Activated naive CD8-positive, alpha-beta T cell (primary cell): Measurements from ENCODE around the gene CD59.
"Not testable (repeated sequence)": the region's sequence is repeated elsewhere in the genome, so short reads cannot be mapped to it uniquely, and the experiment has no call there.

ENCODE experiments used
- H3K27ac Mint-ChIP-seq: one replicate; pipeline ENCODE4 v1.8.0; 2021; ENCODE audit warnings: mixed read lengths
- H3K27me3 Mint-ChIP-seq: one replicate; pipeline ENCODE4 v1.8.0; 2021; ENCODE audit warnings: mixed read lengths
- H3K36me3 Mint-ChIP-seq: one replicate; pipeline ENCODE4 v1.8.0; 2021; ENCODE audit warnings: mixed read lengths
- H3K4me1 Mint-ChIP-seq: one replicate; pipeline ENCODE4 v1.8.0; 2021; ENCODE audit warnings: low read depth, mixed read lengths
- H3K4me3 Mint-ChIP-seq: one replicate; pipeline ENCODE4 v1.8.0; 2021; ENCODE audit warnings: mild to moderate bottlenecking, mixed read lengths
- H3K9me3 Mint-ChIP-seq: one replicate; pipeline ENCODE4 v1.8.0; 2021; ENCODE audit warnings: low read depth, mixed read lengths

Gene CD59

DNA sequence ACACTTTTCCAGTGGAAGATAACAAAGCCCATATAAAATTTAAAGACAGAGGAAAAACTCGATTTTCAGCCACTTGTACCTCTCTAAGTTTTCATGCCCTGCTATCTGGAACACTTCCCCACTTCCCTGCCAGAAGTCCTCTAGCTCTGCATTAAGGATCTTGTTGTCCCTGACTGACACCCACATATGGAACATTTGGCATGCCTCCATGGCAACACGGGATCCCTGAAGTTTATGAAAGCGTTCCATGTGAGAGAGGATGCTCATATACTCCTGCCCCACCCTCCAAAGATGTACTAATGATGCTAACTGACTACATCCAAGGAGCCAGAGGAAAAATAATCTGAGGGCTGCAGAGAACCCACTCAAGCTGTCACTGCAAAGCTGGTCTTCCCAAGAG lies 26.8 kb downstream of the CD59 start:
- no peaks in the 10 kb centered on the region for H3K9me3 Mint-ChIP-seq
- H3K27ac Mint-ChIP-seq = no peak overlapping the region
- peaks cover 4% of the 10 kb centered on the region for H3K4me1 Mint-ChIP-seq
- no peak overlapping the region for H3K4me3 Mint-ChIP-seq
- peaks cover 6% of the 10 kb centered on the region for H3K36me3 Mint-ChIP-seq
- no peaks in the 10 kb centered on the region for H3K27me3 Mint-ChIP-seq

GRCh38 chr11:33708985-33709384 lies 27.2 kb downstream of the CD59 start:
- H3K4me1 Mint-ChIP-seq = peaks cover 4% of the 10 kb centered on the region
- no peak overlapping the region for H3K27ac Mint-ChIP-seq
- H3K4me3 Mint-ChIP-seq = no peak overlapping the region
- no peaks in the 10 kb centered on the region for H3K9me3 Mint-ChIP-seq
- no peaks in the 10 kb centered on the region for H3K27me3 Mint-ChIP-seq
- peaks cover 6% of the 10 kb centered on the region for H3K36me3 Mint-ChIP-seq

DNA sequence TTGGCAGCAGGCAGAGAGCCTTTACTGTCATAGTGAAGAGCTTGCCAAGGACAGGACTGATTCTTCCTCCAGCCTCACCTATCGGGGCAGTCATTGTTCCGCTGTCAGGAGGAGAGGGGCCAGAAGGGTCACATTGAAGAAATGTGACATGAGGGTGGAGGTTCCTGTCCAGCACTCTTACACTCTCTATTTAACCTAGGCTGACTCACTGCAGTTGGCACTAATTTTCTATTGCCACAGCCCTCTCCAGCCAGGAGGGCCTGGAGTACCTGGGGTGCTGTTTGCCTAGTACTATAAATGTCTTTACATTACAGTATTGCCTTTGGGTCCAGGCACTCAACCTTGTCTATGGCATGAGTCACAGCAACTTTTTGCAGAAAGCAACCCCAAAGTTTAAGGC lies 28.4 kb downstream of the CD59 start:
- not testable (repeated sequence) for H3K36me3 Mint-ChIP-seq, H3K4me3 Mint-ChIP-seq, H3K27me3 Mint-ChIP-seq, H3K9me3 Mint-ChIP-seq, H3K4me1 Mint-ChIP-seq, H3K27ac Mint-ChIP-seq

DNA sequence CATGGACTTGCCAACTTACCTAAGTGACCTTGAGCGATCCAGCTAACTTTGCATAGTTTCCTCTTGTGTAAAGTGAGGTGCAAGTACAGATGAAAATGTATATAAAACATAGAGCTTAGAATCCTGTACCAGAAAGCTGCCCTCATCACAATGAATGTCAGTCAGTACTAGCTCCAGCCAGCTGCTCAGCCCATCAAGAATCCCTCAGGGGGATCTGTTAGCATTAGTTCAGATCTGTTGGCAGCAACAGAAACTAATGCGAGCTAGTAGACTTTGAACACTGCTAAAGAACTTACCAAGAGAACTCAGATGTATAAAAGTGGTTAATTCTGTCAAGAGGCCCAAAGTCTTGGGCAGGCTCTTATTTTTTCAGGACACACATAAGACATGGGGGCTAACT lies 29.3 kb downstream of the CD59 start:
- H3K9me3 Mint-ChIP-seq = no peaks in the 10 kb centered on the region
- no peak overlapping the region for H3K4me3 Mint-ChIP-seq
- peaks cover 6% of the 10 kb centered on the region for H3K36me3 Mint-ChIP-seq
- no peaks in the 10 kb centered on the region for H3K27me3 Mint-ChIP-seq
- H3K4me1 Mint-ChIP-seq = peaks cover 4% of the 10 kb centered on the region
- H3K27ac Mint-ChIP-seq = no peak overlapping the region

DNA sequence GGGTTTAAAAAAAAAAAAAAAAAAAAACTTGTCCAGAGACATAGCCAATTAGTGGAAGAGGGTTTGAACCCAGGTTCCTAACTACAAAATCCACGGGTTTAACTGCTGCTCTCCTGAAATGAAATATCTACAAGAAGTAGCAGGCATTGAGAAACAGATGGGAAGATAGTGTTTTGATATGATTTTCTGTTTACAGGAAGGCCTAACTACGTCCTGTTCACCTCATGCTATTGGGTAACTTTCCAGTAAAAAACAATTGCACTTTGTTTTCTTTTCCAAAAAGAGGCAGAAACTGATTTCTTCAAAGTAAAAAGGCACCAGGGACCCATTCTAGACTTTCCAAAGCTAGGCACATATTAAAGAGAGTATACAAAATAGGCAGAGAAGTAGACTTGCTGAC lies 29.7 kb downstream of the CD59 start:
- H3K36me3 Mint-ChIP-seq = peaks cover 6% of the 10 kb centered on the region
- no peak overlapping the region for H3K4me3 Mint-ChIP-seq
- H3K27ac Mint-ChIP-seq = peak overlapping the region; percentile 3
- no peaks in the 10 kb centered on the region for H3K27me3 Mint-ChIP-seq
- H3K4me1 Mint-ChIP-seq = peaks cover 5% of the 10 kb centered on the region
- no peaks in the 10 kb centered on the region for H3K9me3 Mint-ChIP-seq

GRCh38 chr11:33704240-33705002 lies 31.8 kb downstream of the CD59 start:
- no peak overlapping the region for H3K4me3 Mint-ChIP-seq
- peaks cover 15% of the 10 kb centered on the region for H3K4me1 Mint-ChIP-seq
- no peaks in the 10 kb centered on the region for H3K27me3 Mint-ChIP-seq
- no peaks in the 10 kb centered on the region for H3K9me3 Mint-ChIP-seq
- no peak overlapping the region for H3K27ac Mint-ChIP-seq
- H3K36me3 Mint-ChIP-seq = peaks cover 3% of the 10 kb centered on the region

DNA sequence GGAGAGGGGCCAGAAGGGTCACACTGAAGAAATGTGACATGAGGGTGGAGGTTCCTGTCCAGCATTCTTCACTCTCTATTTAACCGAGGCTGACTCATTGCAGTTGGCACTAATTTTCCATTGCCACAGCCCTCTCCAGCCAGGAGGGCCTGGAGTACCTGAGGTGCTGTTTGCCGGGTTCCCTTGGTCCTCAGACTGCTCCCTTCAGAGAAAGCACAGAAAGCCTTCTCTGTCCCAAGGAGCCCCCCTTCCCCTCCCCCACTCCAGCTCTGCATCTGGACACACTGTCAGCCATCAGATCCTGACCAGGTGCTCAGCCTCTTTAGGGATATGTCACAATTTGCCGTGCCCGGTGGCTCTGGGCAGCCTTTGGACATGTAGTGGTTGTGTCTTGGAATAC lies 32.4 kb downstream of the CD59 start:
- Mint-ChIP-seq H3K27ac (no peak overlapping the region), H3K4me1 (peaks cover 15% of the 10 kb centered on the region), H3K36me3 (peaks cover 3% of the 10 kb centered on the region), H3K9me3 (no peaks in the 10 kb centered on the region), H3K4me3 (no peak overlapping the region), H3K27me3 (no peaks in the 10 kb centered on the region)

- Mint-ChIP-seq H3K4me3 (no peak overlapping the region), H3K4me1 (peaks cover 15% of the 10 kb centered on the region)
These were observed 33.0 kb downstream of the CD59 start for GRCh38 chr11:33703234-33703633.

GRCh38 chr11:33701302-33702230 lies 34.7 kb downstream of the CD59 start:
- H3K27me3 Mint-ChIP-seq = no peaks in the 10 kb centered on the region
- peaks cover 19% of the 10 kb centered on the region for H3K4me1 Mint-ChIP-seq
- no peaks in the 10 kb centered on the region for H3K9me3 Mint-ChIP-seq
- H3K36me3 Mint-ChIP-seq = peaks cover 2% of the 10 kb centered on the region
- H3K27ac Mint-ChIP-seq = no peak overlapping the region
- peak overlapping the region; percentile 92 for H3K4me3 Mint-ChIP-seq

More at GRCh38 chr11:33703234-33703633, 33.0 kb downstream of the CD59 start:
- Mint-ChIP-seq H3K27ac (no peak overlapping the region), H3K9me3 (no peaks in the 10 kb centered on the region), H3K36me3 (peaks cover 3% of the 10 kb centered on the region), H3K27me3 (no peaks in the 10 kb centered on the region)

DNA sequence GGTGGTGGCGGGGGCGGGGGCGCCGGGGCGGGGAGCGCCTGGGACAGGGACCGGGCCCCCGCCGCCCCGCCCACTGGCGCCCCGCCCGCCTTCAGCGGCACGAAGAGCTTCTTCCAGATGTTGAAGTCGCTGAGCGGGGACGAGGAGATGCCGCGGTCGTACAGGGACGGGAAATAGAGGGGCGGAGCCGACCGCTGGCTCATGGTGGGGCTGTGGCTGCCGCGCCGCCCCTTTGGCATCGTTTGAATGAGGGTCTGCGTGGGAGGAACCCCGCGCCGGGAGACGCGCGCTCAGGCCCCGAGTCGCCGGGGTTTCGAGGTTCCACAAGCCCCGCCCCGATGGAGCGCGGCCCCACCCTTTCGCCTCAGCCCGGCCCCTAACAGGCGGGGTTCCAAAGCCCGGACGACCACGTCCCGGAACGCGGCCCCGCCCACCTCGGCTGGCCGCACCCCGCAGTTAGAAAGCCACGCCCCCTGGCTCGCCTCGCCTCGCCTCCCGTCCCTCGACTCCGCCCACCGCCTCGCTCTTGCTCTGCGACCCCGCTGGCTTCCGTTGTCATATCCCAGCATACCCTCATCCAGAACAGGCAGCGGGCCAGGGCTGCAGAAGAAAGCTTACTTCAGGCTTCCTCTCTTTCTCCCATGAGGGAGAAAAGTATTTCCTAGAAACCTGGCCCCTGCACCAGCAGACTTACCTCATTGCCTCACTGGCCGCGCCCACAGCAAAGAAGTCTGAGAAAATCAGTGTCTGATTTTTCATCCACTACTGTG lies 35.5 kb downstream of the CD59 start, which contains the start of gene C11orf91:
C11orf91 (minus strand) TSS at position 325 of the 770 bp plus-strand sequence; CDS start at position 239, 86 bp downstream.
- no peaks in the 10 kb centered on the region for H3K27me3 Mint-ChIP-seq
- H3K4me3 Mint-ChIP-seq = peak within 1 kb of the TSS; percentile 92
- H3K4me1 Mint-ChIP-seq = peaks cover 18% of the 10 kb centered on the region
- H3K36me3 Mint-ChIP-seq = no peaks in the 10 kb centered on the region
- H3K9me3 Mint-ChIP-seq = no peaks in the 10 kb centered on the region
- H3K27ac Mint-ChIP-seq = peak within 1 kb of the TSS; percentile 30

DNA sequence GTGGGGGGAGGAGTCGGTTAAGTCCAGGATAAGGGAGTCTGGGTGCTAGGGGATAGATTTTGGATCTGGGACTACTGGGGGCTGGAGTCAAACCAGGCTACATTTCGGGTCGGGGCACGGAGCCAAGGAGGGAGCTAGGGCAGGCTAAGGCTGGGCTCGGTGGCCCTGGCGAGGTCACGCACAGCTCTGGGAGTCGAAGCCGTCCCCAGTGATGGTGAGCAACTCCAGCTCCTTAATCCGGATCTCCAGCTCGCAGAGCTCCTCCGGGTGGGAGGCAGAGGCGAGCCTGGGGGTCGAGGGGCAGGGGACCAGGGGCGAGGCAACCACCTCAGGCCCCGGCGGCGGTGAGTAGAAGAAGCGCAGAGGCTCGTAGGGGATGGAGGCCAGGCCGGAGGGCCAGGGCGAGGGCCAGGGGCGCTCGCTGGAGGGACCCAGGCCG lies 36.1 kb downstream of the CD59 start:
- H3K27me3 Mint-ChIP-seq = no peaks in the 10 kb centered on the region
- H3K27ac Mint-ChIP-seq = no peak overlapping the region
- no peaks in the 10 kb centered on the region for H3K9me3 Mint-ChIP-seq
- H3K36me3 Mint-ChIP-seq = no peaks in the 10 kb centered on the region
- H3K4me1 Mint-ChIP-seq = peaks cover 18% of the 10 kb centered on the region
- H3K4me3 Mint-ChIP-seq = peak overlapping the region; percentile 78

- H3K27ac Mint-ChIP-seq = no peak overlapping the region
These were observed 36.6 kb downstream of the CD59 start for GRCh38 chr11:33699515-33700062.

GRCh38 chr11:33698921-33699320 lies 37.3 kb downstream of the CD59 start:
- Mint-ChIP-seq H3K27ac (no peak overlapping the region), H3K4me1 (peaks cover 18% of the 10 kb centered on the region), H3K4me3 (no peak overlapping the region)

More at GRCh38 chr11:33699515-33700062, 36.6 kb downstream of the CD59 start:
- H3K27me3 Mint-ChIP-seq = no peaks in the 10 kb centered on the region
- peaks cover 18% of the 10 kb centered on the region for H3K4me1 Mint-ChIP-seq
- no peaks in the 10 kb centered on the region for H3K9me3 Mint-ChIP-seq
- H3K4me3 Mint-ChIP-seq = peak overlapping the region; percentile 78
- no peaks in the 10 kb centered on the region for H3K36me3 Mint-ChIP-seq

GRCh38 chr11:33697997-33698396 lies 38.2 kb downstream of the CD59 start:
- Mint-ChIP-seq H3K4me3 (no peak overlapping the region), H3K9me3 (no peaks in the 10 kb centered on the region), H3K36me3 (no peaks in the 10 kb centered on the region), H3K27me3 (no peaks in the 10 kb centered on the region), H3K27ac (no peak overlapping the region), H3K4me1 (peaks cover 18% of the 10 kb centered on the region)

More at GRCh38 chr11:33698921-33699320, 37.3 kb downstream of the CD59 start:
- no peaks in the 10 kb centered on the region for H3K36me3 Mint-ChIP-seq
- H3K9me3 Mint-ChIP-seq = no peaks in the 10 kb centered on the region
- no peaks in the 10 kb centered on the region for H3K27me3 Mint-ChIP-seq
